ENCODE results near the gene IRF1.

IRF1 gene

DNA sequence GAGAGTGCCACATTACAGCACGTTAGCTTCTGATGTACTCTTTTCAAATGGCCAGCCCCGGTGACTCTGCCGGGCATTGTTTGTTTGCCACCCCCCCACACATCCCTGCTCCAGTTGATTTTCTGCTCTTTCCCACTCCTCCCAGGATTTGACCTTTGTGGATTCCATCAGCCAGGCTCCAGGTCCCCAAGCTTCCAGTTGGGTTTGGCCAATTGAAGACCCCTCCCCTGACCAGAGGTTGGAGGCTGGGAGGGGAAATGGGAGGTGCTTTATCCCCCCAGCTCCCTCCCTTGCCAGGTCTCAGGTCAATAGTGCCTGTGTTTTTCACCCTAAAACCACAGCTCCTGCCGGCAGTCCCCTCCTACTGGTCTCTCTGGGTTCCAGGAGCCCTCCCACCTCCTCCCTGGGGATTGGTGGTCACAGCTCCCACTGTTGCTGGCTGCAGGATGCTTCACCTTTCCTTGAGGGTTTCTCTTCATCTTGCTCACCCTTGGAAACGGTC is 34.9 kb downstream of the IRF1 start:
- H3K4me3 ChIP-seq (ENCODE audit: control insufficient read depth in 1 of 7, extremely low read depth in 1 of 7, insufficient read depth in 4 of 7, low read depth in 2 of 7, low read length in 6 of 7): peak overlapping the region in 5 of 7 experiments; percentile 7 to 49 (median 33)
- H3K4me1 ChIP-seq (ENCODE audit: control extremely low read depth in 1 of 4, control insufficient read depth in 4 of 4, insufficient read depth in 4 of 4, low read length in 3 of 4): peaks cover 43 to 77% (median 77%) of the 10 kb centered on the region in 4 experiments
- H3K27me3 ChIP-seq (replicated peaks in 2 of 5; ENCODE audit: control insufficient read depth in 4 of 5, insufficient read depth in 5 of 5, low read length in 4 of 5): no peaks in the 10 kb centered on the region
- H3K27ac ChIP-seq (ENCODE audit: insufficient read depth in 1 of 2, low read depth in 1 of 2, low read length in 2 of 2, poor library complexity in 1 of 2, severe bottlenecking in 2 of 2): peak overlapping the region; percentile 89 to 91
- H3K36me3 ChIP-seq (ENCODE audit: control insufficient read depth in 4 of 4, insufficient read depth in 4 of 4, low read length in 3 of 4): peaks cover 0 to 8% (median 4%) of the 10 kb centered on the region in 4 experiments
- WGBS (ENCODE audit: insufficient coverage): 33% methylated on average over 5 of the region's 5 CpGs
- CTCF ChIA-PET: interaction anchor here (0.9 to 8.6 kb wide), 10 partner anchors 9 to 68 kb away, joined by 3 to 278 read pairs (median 32); no protein-coding TSS in a partner anchor
- POLR2A ChIA-PET: interaction anchor here (0.7 to 6.0 kb wide), 11 partner anchors 8 to 45 kb away, joined by 3 to 63 read pairs (median 8); no protein-coding TSS in a partner anchor
- no peaks in the 10 kb centered on the region for H3K9me3 ChIP-seq (ENCODE audit: control extremely low read depth in 1 of 5, control insufficient read depth in 4 of 5, insufficient read depth in 2 of 5, low read depth in 1 of 5, low read length in 4 of 5)
- DNase-seq: no peak

DNA sequence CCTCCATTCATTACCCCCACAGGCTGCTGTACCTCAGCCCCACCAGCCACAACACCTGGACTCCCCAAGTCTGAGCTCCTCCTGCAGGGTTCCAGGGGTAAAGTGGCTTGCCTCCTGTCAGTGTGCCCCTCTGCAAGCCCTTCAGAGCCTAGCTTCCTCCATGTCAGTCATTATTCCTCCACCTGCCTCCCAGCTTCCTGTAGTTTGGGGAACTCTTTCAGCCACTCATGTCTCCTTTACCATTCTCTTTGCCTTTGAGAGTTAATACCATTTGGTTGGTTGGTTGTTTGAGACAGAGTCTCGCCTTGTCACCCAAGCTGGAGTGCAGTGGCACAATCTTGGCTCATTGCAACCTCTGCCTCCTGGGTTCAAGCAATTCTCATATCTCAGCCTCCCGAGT is 36.2 kb downstream of the IRF1 start:
- peak overlapping the region; percentile 36 to 91 for H3K27ac ChIP-seq (ENCODE audit: insufficient read depth in 1 of 2, low read depth in 1 of 2, low read length in 2 of 2, poor library complexity in 1 of 2, severe bottlenecking in 2 of 2)
- POLR2A ChIA-PET: interaction anchor here (0.6 to 5.2 kb wide), 6 partner anchors 12 to 42 kb away, joined by 3 to 63 read pairs (median 5); no protein-coding TSS in a partner anchor

DNA sequence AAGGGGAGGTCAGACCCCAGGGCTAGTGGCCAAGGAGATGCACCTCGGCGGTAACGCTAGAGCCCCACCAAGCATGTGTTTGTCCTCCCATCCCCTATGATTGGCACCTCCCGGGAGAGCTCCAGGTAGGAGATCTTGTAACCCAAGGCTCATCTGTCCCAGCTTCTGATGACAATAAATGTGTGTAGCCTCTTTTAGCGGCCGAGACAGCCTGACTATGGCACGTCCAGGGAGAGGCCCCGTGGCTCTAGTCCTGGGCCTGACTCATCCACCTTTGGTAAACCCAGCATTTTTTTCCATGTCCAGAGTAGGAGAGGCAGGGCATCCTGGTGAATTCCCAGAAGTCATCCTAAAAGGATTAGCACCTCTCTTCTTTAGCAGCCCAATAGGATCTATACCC is 39.2 kb downstream of the IRF1 start:
- DNase-seq: no peak
- POLR2A ChIA-PET: interaction anchor here (0.6 kb wide), 1 partner anchor 13 kb away, joined by 4 read pairs; no protein-coding TSS in a partner anchor
- CTCF ChIA-PET: interaction anchor here (1.0 to 2.2 kb wide), 4 partner anchors 12 to 31 kb away, joined by 5 read pairs; no protein-coding TSS in a partner anchor
- WGBS (ENCODE audit: insufficient coverage): over 99% methylated on average over 8 of the region's 8 CpGs
- Histone ChIP-seq H3K27ac (ENCODE audit: insufficient read depth in 1 of 2, low read depth in 1 of 2, low read length in 2 of 2, poor library complexity in 1 of 2, severe bottlenecking in 2 of 2) (no peak overlapping the region), H3K36me3 (ENCODE audit: control insufficient read depth in 4 of 4, insufficient read depth in 4 of 4, low read length in 3 of 4) (peaks cover 8 to 23% (median 10%) of the 10 kb centered on the region in 4 experiments), H3K27me3 (replicated peaks in 2 of 5; ENCODE audit: control insufficient read depth in 4 of 5, insufficient read depth in 5 of 5, low read length in 4 of 5) (no peaks in the 10 kb centered on the region), H3K4me3 (ENCODE audit: control insufficient read depth in 1 of 7, extremely low read depth in 1 of 7, insufficient read depth in 4 of 7, low read depth in 2 of 7, low read length in 6 of 7) (no peak overlapping the region), H3K9me3 (ENCODE audit: control extremely low read depth in 1 of 5, control insufficient read depth in 4 of 5, insufficient read depth in 2 of 5, low read depth in 1 of 5, low read length in 4 of 5) (no peaks in the 10 kb centered on the region), H3K4me1 (ENCODE audit: control extremely low read depth in 1 of 4, control insufficient read depth in 4 of 4, insufficient read depth in 4 of 4, low read length in 3 of 4) (peaks cover 18 to 40% (median 34%) of the 10 kb centered on the region in 4 experiments)

More for the DNA sequence above, 36.2 kb downstream of the IRF1 start:
- Histone ChIP-seq H3K4me3 (ENCODE audit: control insufficient read depth in 1 of 7, extremely low read depth in 1 of 7, insufficient read depth in 4 of 7, low read depth in 2 of 7, low read length in 6 of 7) (peak overlapping the region in 2 of 7 experiments; percentile 2 to 26), H3K9me3 (ENCODE audit: control extremely low read depth in 1 of 5, control insufficient read depth in 4 of 5, insufficient read depth in 2 of 5, low read depth in 1 of 5, low read length in 4 of 5) (no peaks in the 10 kb centered on the region), H3K4me1 (ENCODE audit: control extremely low read depth in 1 of 4, control insufficient read depth in 4 of 4, insufficient read depth in 4 of 4, low read length in 3 of 4) (peaks cover 31 to 64% (median 64%) of the 10 kb centered on the region in 4 experiments), H3K36me3 (ENCODE audit: control insufficient read depth in 4 of 4, insufficient read depth in 4 of 4, low read length in 3 of 4) (peaks cover 5 to 18% (median 8%) of the 10 kb centered on the region in 4 experiments), H3K27me3 (replicated peaks in 2 of 5; ENCODE audit: control insufficient read depth in 4 of 5, insufficient read depth in 5 of 5, low read length in 4 of 5) (no peaks in the 10 kb centered on the region)
- CTCF ChIA-PET: interaction anchor here (1.5 to 8.6 kb wide), 11 partner anchors 10 to 66 kb away, joined by 4 to 278 read pairs (median 21); no protein-coding TSS in a partner anchor
- peak in 2 of 3 donors; percentile 83 to 88 for DNase-seq
- WGBS (ENCODE audit: insufficient coverage): 67% methylated on average over 2 of the region's 2 CpGs

DNA sequence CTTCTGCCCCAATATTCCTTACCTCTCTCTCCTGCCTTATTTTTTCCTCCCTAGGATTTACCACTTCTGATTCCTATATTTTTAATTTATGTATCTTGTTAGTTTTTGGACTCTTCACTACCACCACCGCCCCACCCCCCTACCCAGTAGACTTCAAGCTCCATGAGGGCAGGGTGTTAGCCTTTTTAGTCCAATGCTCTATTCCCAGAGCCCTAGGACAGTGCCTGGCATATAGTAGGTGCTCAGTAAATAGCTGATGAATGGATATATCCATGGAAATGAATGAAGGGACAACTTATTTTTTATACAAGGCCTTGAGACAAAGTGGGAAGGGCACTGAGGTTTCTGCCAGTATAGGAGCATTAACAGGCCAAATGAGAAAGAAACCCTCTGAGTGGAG is 41.5 kb downstream of the IRF1 start:
- POLR2A ChIA-PET: no interaction called here

DNA sequence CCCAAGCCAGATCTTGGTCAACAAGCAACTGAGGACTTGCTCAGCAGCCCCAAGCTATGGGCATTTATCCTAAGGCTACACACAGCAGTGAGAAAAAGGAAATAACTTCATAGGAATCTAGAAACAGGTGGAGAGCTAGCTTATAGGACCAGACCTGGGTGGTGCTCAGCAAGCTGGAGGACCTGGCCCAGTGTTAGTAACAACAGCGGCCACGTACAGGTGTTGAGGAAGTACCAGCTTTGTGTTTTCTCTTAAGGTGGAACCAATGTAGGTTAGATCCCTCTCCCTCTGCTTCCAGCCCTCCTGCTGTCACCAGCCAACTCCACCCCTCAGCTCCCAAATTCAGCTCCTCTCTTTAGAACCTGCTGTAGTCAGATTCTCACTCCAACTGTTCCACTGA is 43.4 kb downstream of the IRF1 start:
- H3K4me3 ChIP-seq (ENCODE audit: control insufficient read depth in 1 of 7, extremely low read depth in 1 of 7, insufficient read depth in 4 of 7, low read depth in 2 of 7, low read length in 6 of 7): no peak overlapping the region
- peaks cover 0 to 18% (median 9%) of the 10 kb centered on the region in 4 experiments for H3K4me1 ChIP-seq (ENCODE audit: control extremely low read depth in 1 of 4, control insufficient read depth in 4 of 4, insufficient read depth in 4 of 4, low read length in 3 of 4)
- H3K36me3 ChIP-seq (ENCODE audit: control insufficient read depth in 4 of 4, insufficient read depth in 4 of 4, low read length in 3 of 4): peaks cover 9 to 25% (median 11%) of the 10 kb centered on the region in 4 experiments
- WGBS (ENCODE audit: insufficient coverage): 83% methylated on average over 2 of the region's 2 CpGs
- CTCF ChIA-PET: interaction anchor here (0.6 to 3.8 kb wide), 15 partner anchors 8 to 59 kb away, joined by 3 to 14 read pairs (median 4); no protein-coding TSS in a partner anchor
- H3K27ac ChIP-seq (ENCODE audit: insufficient read depth in 1 of 2, low read depth in 1 of 2, low read length in 2 of 2, poor library complexity in 1 of 2, severe bottlenecking in 2 of 2): no peak overlapping the region
- H3K9me3 ChIP-seq (ENCODE audit: control extremely low read depth in 1 of 5, control insufficient read depth in 4 of 5, insufficient read depth in 2 of 5, low read depth in 1 of 5, low read length in 4 of 5): no peaks in the 10 kb centered on the region
- POLR2A ChIA-PET: interaction anchor here (0.7 to 1.4 kb wide), 2 partner anchors 9 to 27 kb away, joined by 3 to 9 read pairs; no protein-coding TSS in a partner anchor
- DNase-seq: no peak
- H3K27me3 ChIP-seq (replicated peaks in 2 of 5; ENCODE audit: control insufficient read depth in 4 of 5, insufficient read depth in 5 of 5, low read length in 4 of 5): no peaks in the 10 kb centered on the region

More for the DNA sequence above, 41.5 kb downstream of the IRF1 start:
- Histone ChIP-seq H3K4me3 (ENCODE audit: control insufficient read depth in 1 of 7, extremely low read depth in 1 of 7, insufficient read depth in 4 of 7, low read depth in 2 of 7, low read length in 6 of 7) (no peak overlapping the region), H3K9me3 (ENCODE audit: control extremely low read depth in 1 of 5, control insufficient read depth in 4 of 5, insufficient read depth in 2 of 5, low read depth in 1 of 5, low read length in 4 of 5) (no peaks in the 10 kb centered on the region), H3K27ac (ENCODE audit: insufficient read depth in 1 of 2, low read depth in 1 of 2, low read length in 2 of 2, poor library complexity in 1 of 2, severe bottlenecking in 2 of 2) (no peak overlapping the region), H3K36me3 (ENCODE audit: control insufficient read depth in 4 of 4, insufficient read depth in 4 of 4, low read length in 3 of 4) (peaks cover 9 to 25% (median 11%) of the 10 kb centered on the region in 4 experiments), H3K27me3 (replicated peaks in 2 of 5; ENCODE audit: control insufficient read depth in 4 of 5, insufficient read depth in 5 of 5, low read length in 4 of 5) (no peaks in the 10 kb centered on the region), H3K4me1 (ENCODE audit: control extremely low read depth in 1 of 4, control insufficient read depth in 4 of 4, insufficient read depth in 4 of 4, low read length in 3 of 4) (peaks cover 3 to 17% (median 13%) of the 10 kb centered on the region in 4 experiments)
- DNase-seq: no peak
- no CpG with 5 or more reads among the region's 1 CpG for WGBS (ENCODE audit: insufficient coverage)
- CTCF ChIA-PET: interaction anchor here (1.0 to 3.8 kb wide), 4 partner anchors 10 to 39 kb away, joined by 3 to 14 read pairs (median 4); no protein-coding TSS in a partner anchor

DNA sequence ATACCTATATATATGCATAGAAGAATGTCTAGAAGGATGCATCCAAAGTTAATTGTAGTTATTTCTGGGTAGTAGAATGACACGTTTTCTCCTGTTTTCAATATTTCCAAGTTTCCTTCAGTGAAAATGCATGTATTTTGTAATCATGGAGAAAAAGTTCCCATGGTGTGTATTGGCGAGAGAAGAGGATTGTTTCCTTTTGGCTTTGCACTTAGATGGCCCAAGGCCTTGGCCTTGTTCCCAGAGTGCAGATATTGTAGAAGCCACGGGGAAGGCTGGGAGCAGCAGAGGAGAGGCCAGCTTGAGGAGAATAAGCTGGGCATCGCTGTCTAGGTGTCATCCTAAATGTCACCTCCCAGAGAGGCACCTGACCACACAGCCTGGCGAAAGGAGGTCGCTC is 44.0 kb downstream of the IRF1 start:
- Histone ChIP-seq H3K36me3 (ENCODE audit: control insufficient read depth in 4 of 4, insufficient read depth in 4 of 4, low read length in 3 of 4) (peaks cover 7 to 22% (median 10%) of the 10 kb centered on the region in 4 experiments), H3K4me1 (ENCODE audit: control extremely low read depth in 1 of 4, control insufficient read depth in 4 of 4, insufficient read depth in 4 of 4, low read length in 3 of 4) (peaks cover 0 to 24% (median 13%) of the 10 kb centered on the region in 4 experiments), H3K9me3 (ENCODE audit: control extremely low read depth in 1 of 5, control insufficient read depth in 4 of 5, insufficient read depth in 2 of 5, low read depth in 1 of 5, low read length in 4 of 5) (no peaks in the 10 kb centered on the region), H3K27ac (ENCODE audit: insufficient read depth in 1 of 2, low read depth in 1 of 2, low read length in 2 of 2, poor library complexity in 1 of 2, severe bottlenecking in 2 of 2) (no peak overlapping the region), H3K4me3 (ENCODE audit: control insufficient read depth in 1 of 7, extremely low read depth in 1 of 7, insufficient read depth in 4 of 7, low read depth in 2 of 7, low read length in 6 of 7) (no peak overlapping the region), H3K27me3 (replicated peaks in 2 of 5; ENCODE audit: control insufficient read depth in 4 of 5, insufficient read depth in 5 of 5, low read length in 4 of 5) (no peaks in the 10 kb centered on the region)
- ChIA-PET POLR2A (interaction anchor here (0.7 to 1.4 kb wide), 2 partner anchors 10 to 27 kb away, joined by 3 to 9 read pairs; no protein-coding TSS in a partner anchor), CTCF (interaction anchor here (0.6 to 3.8 kb wide), 11 partner anchors 8 to 54 kb away, joined by 3 to 14 read pairs (median 4); no protein-coding TSS in a partner anchor)
- WGBS (ENCODE audit: insufficient coverage): 93% methylated on average over 5 of the region's 6 CpGs
- DNase-seq: no peak
